DOHH2 (cell line): ENCODE measurements around the gene C1QTNF8.

ENCODE experiments used
- H3F3A ChIP-seq: fragments of 200-600 bp; sonication (generic), shearing (Covaris generic); 2 replicates; pipeline ENCODE4 v1.6.0; 2016; ENCODE audit warnings: antibody characterized with exemption, mild to moderate bottlenecking; ENCODE audit not compliant: control insufficient read depth, insufficient read depth
- H3K27ac ChIP-seq: fragments of 200-600 bp; sonication (generic); 2 replicates; pipeline ENCODE4 v1.5.1; 2014; ENCODE audit warnings: low read depth, mild to moderate bottlenecking, low read length, moderate library complexity
- H3K27me3 ChIP-seq: fragments of 200-600 bp; sonication (generic); 2 replicates; pipeline ENCODE4 v1.6.1; 2014; ENCODE audit warnings: mild to moderate bottlenecking, low read length, mixed read lengths; ENCODE audit not compliant: control insufficient read depth
- H3K36me3 ChIP-seq: fragments of 200-600 bp; sonication (generic); 2 replicates; pipeline ENCODE4 v1.6.1; 2014; ENCODE audit warnings: mild to moderate bottlenecking, low read length, moderate library complexity, mixed read lengths; ENCODE audit not compliant: control insufficient read depth
- H3K4me1 ChIP-seq: fragments of 200-600 bp; sonication (generic); 2 replicates; pipeline ENCODE4 v1.6.1; 2014; ENCODE audit warnings: mild to moderate bottlenecking, low read length, mixed read lengths; ENCODE audit not compliant: control insufficient read depth
- H3K4me2 ChIP-seq: fragments of 200-600 bp; sonication (generic); 2 replicates; pipeline ENCODE4 v1.6.0; 2014; ENCODE audit warnings: mild to moderate bottlenecking, low read length, moderate library complexity
- H3K4me3 ChIP-seq: fragments of 200-600 bp; sonication (generic); 2 replicates; pipeline ENCODE4 v1.5.1; 2014; ENCODE audit warnings: mild to moderate bottlenecking, low read length, mixed read lengths
- H3K79me2 ChIP-seq: fragments of 200-600 bp; sonication (generic); 2 replicates; pipeline ENCODE4 v1.6.1; 2014; ENCODE audit warnings: mild to moderate bottlenecking, low read length, mixed read lengths; ENCODE audit not compliant: control insufficient read depth
- H3K9me2 ChIP-seq: fragments of 200-600 bp; sonication (generic); replicated peaks from 2 replicates; pipeline ENCODE4 v1.6.1; 2014; ENCODE audit warnings: mild to moderate bottlenecking, low read length, mixed read lengths; ENCODE audit not compliant: control insufficient read depth
- H3K9me3 ChIP-seq: fragments of 200-600 bp; sonication (generic); 2 replicates; pipeline ENCODE4 v1.6.1; 2014; ENCODE audit warnings: antibody characterized with exemption, low read length, mixed read lengths; ENCODE audit not compliant: control insufficient read depth, insufficient read depth
- H4K20me1 ChIP-seq: fragments of 200-600 bp; sonication (generic); 2 replicates; pipeline ENCODE4 v1.6.0; 2014; ENCODE audit warnings: low read depth, mild to moderate bottlenecking, antibody characterized with exemption, low read length, moderate library complexity; ENCODE audit not compliant: control insufficient read depth, insufficient read depth
- CTCF ChIP-seq: fragments of 200-600 bp; sonication (generic); IDR thresholded peaks from one replicate; pipeline ENCODE4 v1.5.1; 2014; ENCODE audit warnings: antibody characterized with exemption, mild to moderate bottlenecking, low read depth, low read length; ENCODE audit not compliant: poor library complexity, severe bottlenecking
- EZH2phosphoT487 ChIP-seq: fragments of 200-600 bp; sonication (generic); IDR thresholded peaks from 2 replicates; pipeline ENCODE4 v1.6.1; 2017; ENCODE audit warnings: borderline replicate concordance, mild to moderate bottlenecking, antibody characterized with exemption, low read length, moderate library complexity, mixed read lengths

C1QTNF8 gene

GRCh38 chr16:1143761-1144450, 47.9 kb upstream of the C1QTNF8 start:
- no peaks in the 10 kb centered on the region for H3K4me1 ChIP-seq
- no peaks in the 10 kb centered on the region for H3F3A ChIP-seq
- no peaks in the 10 kb centered on the region for H3K9me3 ChIP-seq
- no peaks in the 10 kb centered on the region for H3K36me3 ChIP-seq
- no peaks in the 10 kb centered on the region for H4K20me1 ChIP-seq
- H3K4me2 ChIP-seq: no peak overlapping the region
- no peak overlapping the region for H3K27ac ChIP-seq
- TF ChIP-seq CTCF (no peak), EZH2phosphoT487 (no peak)
- no peaks in the 10 kb centered on the region for H3K27me3 ChIP-seq
- H3K79me2 ChIP-seq: no peaks in the 10 kb centered on the region
- H3K9me2 ChIP-seq: no peaks in the 10 kb centered on the region
- H3K4me3 ChIP-seq: no peak overlapping the region

- no peaks in the 10 kb centered on the region for H3K9me2 ChIP-seq
- H3K27ac ChIP-seq: no peak overlapping the region
- no peaks in the 10 kb centered on the region for H4K20me1 ChIP-seq
- no peaks in the 10 kb centered on the region for H3K79me2 ChIP-seq
- H3K9me3 ChIP-seq: no peaks in the 10 kb centered on the region
- no peaks in the 10 kb centered on the region for H3K4me1 ChIP-seq
- no peaks in the 10 kb centered on the region for H3K36me3 ChIP-seq
- no peaks in the 10 kb centered on the region for H3F3A ChIP-seq
- H3K4me2 ChIP-seq: no peak overlapping the region
- no peak overlapping the region for H3K4me3 ChIP-seq
- TF ChIP-seq CTCF (no peak), EZH2phosphoT487 (no peak)
- no peaks in the 10 kb centered on the region for H3K27me3 ChIP-seq
Observed at GRCh38 chr16:1142911-1143310, 46.9 kb upstream of the C1QTNF8 start.

- Histone ChIP-seq H3F3A (no peaks in the 10 kb centered on the region), H3K4me2 (no peak overlapping the region), H3K36me3 (no peaks in the 10 kb centered on the region), H3K4me3 (no peak overlapping the region), H3K27me3 (no peaks in the 10 kb centered on the region), H3K27ac (no peak overlapping the region), H4K20me1 (no peaks in the 10 kb centered on the region), H3K4me1 (no peaks in the 10 kb centered on the region), H3K9me3 (no peaks in the 10 kb centered on the region), H3K9me2 (no peaks in the 10 kb centered on the region), H3K79me2 (no peaks in the 10 kb centered on the region)
- no peak for TF ChIP-seq CTCF
- no peak for TF ChIP-seq EZH2phosphoT487
Observed at GRCh38 chr16:1141716-1142115, 45.7 kb upstream of the C1QTNF8 start.
